DOHH2 (cell line): ENCODE measurements around the gene SPNS2.

Source experiments
- CTCF ChIP-seq: fragments of 200-600 bp; sonication (generic); IDR thresholded peaks from one replicate; pipeline ENCODE4 v1.5.1; 2014; ENCODE audit warnings: antibody characterized with exemption, mild to moderate bottlenecking, low read depth, low read length; ENCODE audit not compliant: poor library complexity, severe bottlenecking
- EZH2phosphoT487 ChIP-seq: fragments of 200-600 bp; sonication (generic); IDR thresholded peaks from 2 replicates; pipeline ENCODE4 v1.6.1; 2017; ENCODE audit warnings: borderline replicate concordance, mild to moderate bottlenecking, antibody characterized with exemption, low read length, moderate library complexity, mixed read lengths

GRCh38 chr17:4476511-4477070 is 22.1 kb upstream of the SPNS2 start:
- TF ChIP-seq CTCF, result no peak
- no peak for TF ChIP-seq EZH2phosphoT487
